Measurements from ENCODE around the gene PADI2. TPM values are rescaled to one million over a fixed set of nuclear protein-coding genes. Genes with fewer than 3 reads are reported as not detected.

PADI2 gene
- total and polyA plus RNA-seq, 9 of the 15 experiments (the other 6 are each of a cell fraction or from before 2014, with no cell fraction given): 0.01 to 0.11 (median 0.01) TPM; not detected in 5

DNA sequence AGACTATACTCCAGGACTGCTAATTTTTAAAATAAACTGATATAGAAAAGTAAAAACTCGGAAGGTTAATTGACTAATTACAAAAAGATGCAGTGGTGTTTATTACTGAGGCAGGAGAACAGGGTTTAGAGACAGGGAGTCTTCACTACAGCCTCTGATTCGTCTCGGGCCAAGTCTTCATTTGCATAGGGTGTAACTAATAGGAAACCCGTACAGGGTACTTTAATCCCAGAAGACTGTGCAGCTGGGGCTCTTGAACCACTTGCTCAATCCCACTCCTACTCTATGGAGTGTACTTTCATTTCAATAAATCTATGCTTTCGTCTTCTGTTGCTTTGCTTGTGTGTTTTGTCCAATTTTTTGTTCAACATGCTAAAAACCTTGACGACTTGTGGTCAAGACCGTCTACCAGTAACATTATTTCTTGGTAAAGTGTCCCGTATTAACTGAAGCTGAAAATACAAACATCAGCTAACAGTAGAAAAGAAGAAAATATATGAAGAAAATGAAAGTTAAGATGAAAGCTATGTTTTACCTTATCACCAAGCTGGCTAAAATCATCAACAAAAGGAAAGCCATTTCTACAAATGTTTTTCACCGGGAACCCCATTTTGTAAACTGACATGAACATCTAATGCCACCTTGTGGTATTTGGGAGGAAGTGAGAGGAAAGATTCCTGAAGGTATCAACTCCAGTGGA is 73.5 kb downstream of the PADI2 start (continued):
- TF ChIP-seq ZNF224 (CRISPR knock-in tag; IDR thresholded peaks at IDR 0.05) (no peak), TEAD4 (IDR thresholded peaks at IDR 0.05; ENCODE audit: low read length) (peak; percentile 49; the same call in 1 of the 2 replicates), TEAD4 (CRISPR knock-in tag; IDR thresholded peaks at IDR 0.05; ENCODE audit: borderline replicate concordance) (no peak), BACH1 (tag; IDR thresholded peaks at IDR 0.05) (no peak)
- TF ChIP-seq, protein P1, sequence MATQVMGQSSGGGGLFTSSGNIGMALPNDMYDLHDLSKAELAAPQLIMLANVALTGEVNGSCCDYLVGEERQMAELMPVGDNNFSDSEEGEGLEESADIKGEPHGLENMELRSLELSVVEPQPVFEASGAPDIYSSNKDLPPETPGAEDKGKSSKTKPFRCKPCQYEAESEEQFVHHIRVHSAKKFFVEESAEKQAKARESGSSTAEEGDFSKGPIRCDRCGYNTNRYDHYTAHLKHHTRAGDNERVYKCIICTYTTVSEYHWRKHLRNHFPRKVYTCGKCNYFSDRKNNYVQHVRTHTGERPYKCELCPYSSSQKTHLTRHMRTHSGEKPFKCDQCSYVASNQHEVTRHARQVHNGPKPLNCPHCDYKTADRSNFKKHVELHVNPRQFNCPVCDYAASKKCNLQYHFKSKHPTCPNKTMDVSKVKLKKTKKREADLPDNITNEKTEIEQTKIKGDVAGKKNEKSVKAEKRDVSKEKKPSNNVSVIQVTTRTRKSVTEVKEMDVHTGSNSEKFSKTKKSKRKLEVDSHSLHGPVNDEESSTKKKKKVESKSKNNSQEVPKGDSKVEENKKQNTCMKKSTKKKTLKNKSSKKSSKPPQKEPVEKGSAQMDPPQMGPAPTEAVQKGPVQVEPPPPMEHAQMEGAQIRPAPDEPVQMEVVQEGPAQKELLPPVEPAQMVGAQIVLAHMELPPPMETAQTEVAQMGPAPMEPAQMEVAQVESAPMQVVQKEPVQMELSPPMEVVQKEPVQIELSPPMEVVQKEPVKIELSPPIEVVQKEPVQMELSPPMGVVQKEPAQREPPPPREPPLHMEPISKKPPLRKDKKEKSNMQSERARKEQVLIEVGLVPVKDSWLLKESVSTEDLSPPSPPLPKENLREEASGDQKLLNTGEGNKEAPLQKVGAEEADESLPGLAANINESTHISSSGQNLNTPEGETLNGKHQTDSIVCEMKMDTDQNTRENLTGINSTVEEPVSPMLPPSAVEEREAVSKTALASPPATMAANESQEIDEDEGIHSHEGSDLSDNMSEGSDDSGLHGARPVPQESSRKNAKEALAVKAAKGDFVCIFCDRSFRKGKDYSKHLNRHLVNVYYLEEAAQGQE (IDR thresholded peaks at IDR 0.05; ENCODE audit: borderline replicate concordance): peak; percentile 73; the same call in 1 of the 2 replicates
- TF ChIP-seq, protein P1 (CRISPR knock-in tag; IDR thresholded peaks at IDR 0.05; ENCODE audit: low read depth): no peak
- TF ChIP-seq, protein P2, sequence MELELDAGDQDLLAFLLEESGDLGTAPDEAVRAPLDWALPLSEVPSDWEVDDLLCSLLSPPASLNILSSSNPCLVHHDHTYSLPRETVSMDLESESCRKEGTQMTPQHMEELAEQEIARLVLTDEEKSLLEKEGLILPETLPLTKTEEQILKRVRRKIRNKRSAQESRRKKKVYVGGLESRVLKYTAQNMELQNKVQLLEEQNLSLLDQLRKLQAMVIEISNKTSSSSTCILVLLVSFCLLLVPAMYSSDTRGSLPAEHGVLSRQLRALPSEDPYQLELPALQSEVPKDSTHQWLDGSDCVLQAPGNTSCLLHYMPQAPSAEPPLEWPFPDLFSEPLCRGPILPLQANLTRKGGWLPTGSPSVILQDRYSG (tag; conservative IDR thresholded peaks at IDR 0.05; ENCODE audit: low read depth): 0 out of 2 replicates have a peak, but pooled peaks have one; percentile 29
